GM12878 (cell line): ENCODE measurements around the gene SLC44A4. TPM values are rescaled to one million over a fixed set of nuclear protein-coding genes. Genes with fewer than 3 reads are reported as not detected.

Experiments
- ATAC-seq: fragments of 200-7000 bp; cut with Tn5 transposase; 3 replicates; pipeline ENCODE4 v1.9.1; 2020; ENCODE audit warnings: mild to moderate bottlenecking, moderate library complexity
- BruUV-seq: library from RNA; stranded (reverse); fragments of 400-500 nt; replicated peaks from 2 replicates; lab custom pipeline; 2021; lab: Mats Ljungman, UMichigan
- CTCF ChIA-PET: fragments of 300-600 bp; sonication (Branson Sonifier 250); formaldehyde crosslinking; extraction: SDS; loops from one replicate; lab custom pipeline; 2021; ENCODE audit warnings: inconsistent platforms; lab: Yijun Ruan, JAX
- POLR2A ChIA-PET: fragments of 350-600 bp; formaldehyde crosslinking; extraction: SDS; loops from one replicate; lab custom pipeline; 2021; ENCODE audit warnings: inconsistent platforms; lab: Charles Lee
- RAD21 ChIA-PET: fragments of 300-600 bp; sonication (Branson Sonifier 250); formaldehyde crosslinking; loops from one replicate; lab custom pipeline; 2023; ENCODE audit warnings: antibody characterized with exemption; ENCODE audit not compliant: unreplicated experiment; lab: Charles Lee
- SMC1A ChIA-PET: fragments of 300-600 bp; sonication (Branson Sonifier 250); formaldehyde crosslinking; loops from one replicate; lab custom pipeline; 2023; ENCODE audit not compliant: unreplicated experiment, uncharacterized antibody; lab: Charles Lee
- DNase-seq: peaks from one replicate; pipeline ENCODE4 v3.0.0-alpha.2; 2011; ENCODE audit warnings: low read depth, low spot score
- FAIRE-seq: peaks from 3 replicates; lab custom pipeline; 2011; peaks lifted over from hg19 to GRCh38; lab: Jason Lieb, UNC
- H2AFZ ChIP-seq: 2 replicates; pipeline ENCODE4 v1.6.0; 2011; ENCODE audit warnings: low read depth, low read length, control low read depth; ENCODE audit not compliant: control insufficient read depth
- H3K27ac ChIP-seq: 2 replicates; pipeline ENCODE4 v1.5.1; 2011; ENCODE audit warnings: control low read depth; ENCODE audit not compliant: control insufficient read depth, insufficient read depth
- H3K27me3 ChIP-seq, 2 experiments: replicated peaks in 1 of 2; 2 replicates each; pipeline versions ENCODE4 v1.6.0 to v1.6.1; 2011; ENCODE audit warnings: low read length in 1 of 2; ENCODE audit not compliant: control insufficient read depth in 2 of 2, insufficient read depth in 2 of 2
- H3K36me3 ChIP-seq, 2 experiments: 2 replicates each; pipeline ENCODE4 v1.5.1; 2011; ENCODE audit warnings: low read length in 1 of 2; ENCODE audit not compliant: control insufficient read depth in 2 of 2, insufficient read depth in 2 of 2
- H3K4me1 ChIP-seq: 2 replicates; pipeline ENCODE4 v1.6.1; 2011; ENCODE audit warnings: mild to moderate bottlenecking, low read length, moderate library complexity, mixed read lengths; ENCODE audit not compliant: control insufficient read depth, insufficient read depth
- H3K4me2 ChIP-seq: 2 replicates; pipeline ENCODE4 v1.6.0; 2011; ENCODE audit warnings: control low read depth; ENCODE audit not compliant: control insufficient read depth, insufficient read depth
- H3K4me3 ChIP-seq: fragments of 200-600 bp; sonication (generic); 2 replicates; pipeline ENCODE4 v1.5.1; 2016
- H3K79me2 ChIP-seq: 2 replicates; pipeline ENCODE4 v1.6.0; 2011; ENCODE audit warnings: low read length; ENCODE audit not compliant: control insufficient read depth, insufficient read depth
- H3K9ac ChIP-seq: 2 replicates; pipeline ENCODE4 v1.8.0; 2011; ENCODE audit warnings: low read length, control low read depth, mixed read lengths; ENCODE audit not compliant: control insufficient read depth, insufficient read depth
- H3K9me3 ChIP-seq: replicated peaks from 3 replicates; pipeline ENCODE4 v1.5.1; 2011; ENCODE audit warnings: mild to moderate bottlenecking, low read length; ENCODE audit not compliant: control insufficient read depth, insufficient read depth
- H4K20me1 ChIP-seq: 2 replicates; pipeline ENCODE4 v1.6.0; 2011; ENCODE audit not compliant: control insufficient read depth, insufficient read depth
- CHD4 ChIP-seq: fragments of 200-600 bp; sonication (generic); IDR thresholded peaks from 2 replicates; pipeline ENCODE4 v1.6.1; 2016; ENCODE audit warnings: mild to moderate bottlenecking
- EGR1 ChIP-seq, 2 experiments: IDR thresholded peaks; 1 replicate in 1 of 2; 2 replicates in 1 of 2; pipeline ENCODE4 v1.6.1; 2011 to 2012; ENCODE audit warnings: low read depth in 2 of 2, low read length in 2 of 2, borderline replicate concordance in 1 of 2, mild to moderate bottlenecking in 1 of 2, moderate library complexity in 1 of 2
- GATAD2B ChIP-seq: fragments of 450-650 bp; conservative IDR thresholded peaks from 2 replicates; pipeline ENCODE4 v1.6.1; 2017; ENCODE audit warnings: low read depth, mild to moderate bottlenecking, moderate library complexity
- NFIC ChIP-seq: IDR thresholded peaks from 2 replicates; pipeline ENCODE4 v1.6.1; 2012; ENCODE audit warnings: low read depth, mild to moderate bottlenecking, inconsistent platforms, low read length, moderate library complexity
- POLR2AphosphoS5 ChIP-seq: IDR thresholded peaks from 2 replicates; pipeline ENCODE4 v1.6.1; 2011; ENCODE audit warnings: mild to moderate bottlenecking, low read length, inconsistent platforms
- POU2F2 ChIP-seq: IDR thresholded peaks from 3 replicates; pipeline ENCODE4 v1.6.1; 2011; ENCODE audit warnings: low read depth, mild to moderate bottlenecking, low read length, borderline replicate concordance
- RBBP5 ChIP-seq: fragments of 200-600 bp; sonication (generic); conservative IDR thresholded peaks from 2 replicates; pipeline ENCODE4 v1.6.1; 2016
- SPI1 ChIP-seq: IDR thresholded peaks from 2 replicates; pipeline ENCODE4 v1.6.1; 2011; ENCODE audit warnings: low read depth, mild to moderate bottlenecking, low read length, moderate library complexity, borderline replicate concordance; ENCODE audit not compliant: insufficient read depth
- ZNF274 ChIP-seq: IDR thresholded peaks from one replicate; pipeline ENCODE4 v1.8.0; 2011; ENCODE audit not compliant: insufficient read length, insufficient read depth
- ZSCAN29 ChIP-seq: fragments of 450-650 bp; IDR thresholded peaks from 2 replicates; pipeline ENCODE4 v1.6.1; 2017; ENCODE audit warnings: mild to moderate bottlenecking, moderate library complexity
- WGBS: methylation state at CpG from one replicate; pipeline ENCODE4 v1.1.6; 2016; ENCODE audit warnings: low lambda C conversion rate; ENCODE audit not compliant: insufficient replicate concordance, insufficient coverage; ENCODE audit errors: missing lambda C conversion rate; 5-methylcytosine and 5-hydroxymethylcytosine counted together
- in situ Hi-C: fragments of 300-500 bp; cut with MboI; formaldehyde crosslinking; loops from 9 replicates; pipeline ENCODE4 v1.14.3; 2018; ENCODE audit warnings: mixed read lengths
- intact Hi-C: fragments of 100-400 bp; cut with micrococcal nuclease; formaldehyde crosslinking; loops from one replicate; pipeline ENCODE4 v1.14.2; 2022; ENCODE audit not compliant: unreplicated experiment
- polyA plus RNA-seq, 11 experiments: library from polyadenylated mRNA; depleted of rRNA in 4 of 11; unstranded in 6 of 11; stranded (reverse) in 5 of 11; fragments of >200 nt; fragmentation: Nextera tagmentation in 4 of 11; fragmentation: Illumina TruSeq in 1 of 11; extraction: Ambion mirVana in 4 of 11; extraction: Trizol in 1 of 11; gene quantifications; 1 replicate in 1 of 11; 2 replicates in 10 of 11; pipeline versions ENCODE4 v1.2.1 to v1.2.3, GENCODE V29; 2011 to 2016; ENCODE audit warnings: inconsistent platforms in 2 of 11, missing spikeins in 2 of 11, low read depth in 1 of 11
- total RNA-seq, 4 experiments: library from RNA; depleted of rRNA in 3 of 4; stranded (reverse); fragments of >200 nt in 3 of 4; fragmentation: Illumina TruSeq in 1 of 4; extraction: Trizol in 1 of 4; gene quantifications; 2 replicates each; pipeline versions ENCODE4 v1.2.1 to v1.2.3, GENCODE V29; 2013 to 2021
- TF ChIP-seq, protein P1 (sequence below): fragments of 450-650 bp; IDR thresholded peaks from 2 replicates; pipeline ENCODE4 v1.6.1; 2017; ENCODE audit warnings: mild to moderate bottlenecking, moderate library complexity
- TF ChIP-seq, protein P2 (sequence below): fragments of 450-650 bp; IDR thresholded peaks from 2 replicates; pipeline ENCODE4 v1.6.1; 2014; ENCODE audit warnings: mild to moderate bottlenecking

SLC44A4 gene
- total and polyA plus RNA-seq, 10 of the 15 experiments (the other 5 are each of a cell fraction or from before 2014, with no cell fraction given) = 0.04 to 0.24 (median 0.15) TPM; not detected in 3

DNA sequence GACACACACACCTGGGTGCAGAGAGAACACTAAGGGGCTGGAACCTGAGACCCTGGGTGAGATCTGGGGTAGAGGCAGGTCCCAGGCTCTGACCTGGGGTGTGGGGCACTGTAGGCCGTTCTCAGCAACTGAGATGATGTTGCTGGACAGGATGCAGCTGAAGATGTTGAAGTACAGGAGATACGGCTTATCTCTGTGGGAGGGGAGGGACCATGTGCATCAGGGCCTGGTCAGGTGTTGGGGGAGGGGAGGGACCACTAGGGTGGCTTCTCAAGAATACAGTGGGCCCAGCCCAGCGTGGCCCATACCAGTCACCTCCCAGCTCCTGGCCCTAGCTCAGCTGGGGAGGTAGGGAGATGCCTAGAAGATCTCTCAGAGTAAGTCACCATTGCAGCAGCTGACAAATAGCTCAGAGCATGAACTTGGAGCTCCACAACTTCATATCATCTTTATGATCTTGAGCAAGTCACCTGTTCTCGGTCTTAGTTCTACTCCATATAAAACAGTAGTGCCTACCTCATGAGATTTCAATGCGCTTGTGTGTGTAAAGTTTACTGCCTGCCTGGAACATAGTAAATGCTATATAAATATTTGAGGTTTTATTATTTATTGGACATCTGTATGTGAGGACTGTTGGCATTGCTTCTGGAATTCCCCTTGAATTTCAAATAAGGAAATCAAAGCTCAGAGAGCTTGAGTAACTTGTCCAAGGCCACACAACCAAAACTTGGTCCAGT, 3.8 kb downstream of the SLC44A4 start:
- WGBS = 27% methylated on average over 5 of the region's 5 CpGs
- DNase-seq = no peak
- FAIRE-seq = peak; percentile 23
- Histone ChIP-seq H3K79me2 (no peaks in the 10 kb centered on the region), H2AFZ (no peak overlapping the region), H3K4me2 (no peak overlapping the region), H3K27me3 (no peaks in the 10 kb centered on the region), H3K27ac (no peak overlapping the region), H3K9ac (no peak overlapping the region), H3K36me3 (peaks cover 0 to 5% of the 10 kb centered on the region in 2 experiments; a peak in 2 of 4 replicates), H3K9me3 (no peaks in the 10 kb centered on the region), H4K20me1 (no peaks in the 10 kb centered on the region), H3K4me1 (no peaks in the 10 kb centered on the region), H3K4me3 (no peak overlapping the region)
- CTCF ChIA-PET = interaction anchor here (1.0 to 2.7 kb wide), 5 partner anchors 8 to 23 kb away, joined by 3 to 8 read pairs (median 5); no protein-coding TSS in a partner anchor
- intact Hi-C loops (no loop called here), in situ Hi-C loops (no loop called here)
- no peak; the same call in 2 of the 3 replicates for ATAC-seq
- RAD21 ChIA-PET = no interaction called here
- POLR2A ChIA-PET = no interaction called here
- SMC1A ChIA-PET = interaction anchor here (1.4 to 1.9 kb wide), 3 partner anchors 12 to 29 kb away, joined by 3 to 5 read pairs (median 3); partner anchors contain the start of gene NEU1
- no TSS peak for BruUV-seq
- TF ChIP-seq POLR2AphosphoS5 = no peak
- no peak for TF ChIP-seq ZNF274
- TF ChIP-seq POU2F2 = no peak
- TF ChIP-seq RBBP5 = no peak
- TF ChIP-seq NFIC = no peak
- TF ChIP-seq EGR1 (IDR thresholded peaks at IDR 0.05; ENCODE audit: borderline replicate concordance in 1 of 2, low read depth in 2 of 2, low read length in 2 of 2) = no peak
- TF ChIP-seq ZSCAN29 = no peak
- TF ChIP-seq, protein P1, sequence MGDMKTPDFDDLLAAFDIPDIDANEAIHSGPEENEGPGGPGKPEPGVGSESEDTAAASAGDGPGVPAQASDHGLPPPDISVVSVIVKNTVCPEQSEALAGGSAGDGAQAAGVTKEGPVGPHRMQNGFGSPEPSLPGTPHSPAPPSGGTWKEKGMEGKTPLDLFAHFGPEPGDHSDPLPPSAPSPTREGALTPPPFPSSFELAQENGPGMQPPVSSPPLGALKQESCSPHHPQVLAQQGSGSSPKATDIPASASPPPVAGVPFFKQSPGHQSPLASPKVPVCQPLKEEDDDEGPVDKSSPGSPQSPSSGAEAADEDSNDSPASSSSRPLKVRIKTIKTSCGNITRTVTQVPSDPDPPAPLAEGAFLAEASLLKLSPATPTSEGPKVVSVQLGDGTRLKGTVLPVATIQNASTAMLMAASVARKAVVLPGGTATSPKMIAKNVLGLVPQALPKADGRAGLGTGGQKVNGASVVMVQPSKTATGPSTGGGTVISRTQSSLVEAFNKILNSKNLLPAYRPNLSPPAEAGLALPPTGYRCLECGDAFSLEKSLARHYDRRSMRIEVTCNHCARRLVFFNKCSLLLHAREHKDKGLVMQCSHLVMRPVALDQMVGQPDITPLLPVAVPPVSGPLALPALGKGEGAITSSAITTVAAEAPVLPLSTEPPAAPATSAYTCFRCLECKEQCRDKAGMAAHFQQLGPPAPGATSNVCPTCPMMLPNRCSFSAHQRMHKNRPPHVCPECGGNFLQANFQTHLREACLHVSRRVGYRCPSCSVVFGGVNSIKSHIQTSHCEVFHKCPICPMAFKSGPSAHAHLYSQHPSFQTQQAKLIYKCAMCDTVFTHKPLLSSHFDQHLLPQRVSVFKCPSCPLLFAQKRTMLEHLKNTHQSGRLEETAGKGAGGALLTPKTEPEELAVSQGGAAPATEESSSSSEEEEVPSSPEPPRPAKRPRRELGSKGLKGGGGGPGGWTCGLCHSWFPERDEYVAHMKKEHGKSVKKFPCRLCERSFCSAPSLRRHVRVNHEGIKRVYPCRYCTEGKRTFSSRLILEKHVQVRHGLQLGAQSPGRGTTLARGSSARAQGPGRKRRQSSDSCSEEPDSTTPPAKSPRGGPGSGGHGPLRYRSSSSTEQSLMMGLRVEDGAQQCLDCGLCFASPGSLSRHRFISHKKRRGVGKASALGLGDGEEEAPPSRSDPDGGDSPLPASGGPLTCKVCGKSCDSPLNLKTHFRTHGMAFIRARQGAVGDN = no peak
- TF ChIP-seq, protein P2, sequence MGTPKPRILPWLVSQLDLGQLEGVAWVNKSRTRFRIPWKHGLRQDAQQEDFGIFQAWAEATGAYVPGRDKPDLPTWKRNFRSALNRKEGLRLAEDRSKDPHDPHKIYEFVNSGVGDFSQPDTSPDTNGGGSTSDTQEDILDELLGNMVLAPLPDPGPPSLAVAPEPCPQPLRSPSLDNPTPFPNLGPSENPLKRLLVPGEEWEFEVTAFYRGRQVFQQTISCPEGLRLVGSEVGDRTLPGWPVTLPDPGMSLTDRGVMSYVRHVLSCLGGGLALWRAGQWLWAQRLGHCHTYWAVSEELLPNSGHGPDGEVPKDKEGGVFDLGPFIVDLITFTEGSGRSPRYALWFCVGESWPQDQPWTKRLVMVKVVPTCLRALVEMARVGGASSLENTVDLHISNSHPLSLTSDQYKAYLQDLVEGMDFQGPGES = no peak
- TF ChIP-seq CHD4 = no peak
- no peak for TF ChIP-seq SPI1
- no peak for TF ChIP-seq GATAD2B
